T-helper 22 cell (primary cell): Measurements from ENCODE around the gene GET4.

Experiments
- DNase-seq: peaks from one replicate; pipeline ENCODE4 v3.0.0-alpha.2; 2020; ENCODE audit warnings: low read depth

The GET4 gene

GRCh38 chr7:886626-887487 lies 10.5 kb downstream of the GET4 start:
- DNase-seq = no peak

- no peak for DNase-seq
Observed at GRCh38 chr7:887488-887820, 11.1 kb downstream of the GET4 start.

GRCh38 chr7:888081-889024 lies 12.0 kb downstream of the GET4 start:
- no peak for DNase-seq

GRCh38 chr7:889025-889390 lies 12.7 kb downstream of the GET4 start:
- DNase-seq = no peak

GRCh38 chr7:889391-889790 lies 13.0 kb downstream of the GET4 start:
- DNase-seq = no peak

- DNase-seq = no peak
Observed at GRCh38 chr7:890868-891267, 14.5 kb downstream of the GET4 start.

GRCh38 chr7:891291-891690 lies 14.9 kb downstream of the GET4 start:
- DNase-seq = no peak

GRCh38 chr7:891805-892204 lies 15.5 kb downstream of the GET4 start:
- no peak for DNase-seq

GRCh38 chr7:892648-893593 lies 16.6 kb downstream of the GET4 start:
- no peak for DNase-seq

- no peak for DNase-seq
Observed at GRCh38 chr7:893686-894085, 17.3 kb downstream of the GET4 start.

GRCh38 chr7:894164-894867 lies 18.0 kb downstream of the GET4 start:
- DNase-seq = no peak

GRCh38 chr7:894927-895450 lies 18.6 kb downstream of the GET4 start:
- no peak for DNase-seq

- DNase-seq = no peak
Observed at GRCh38 chr7:895451-896052, 19.2 kb downstream of the GET4 start.

GRCh38 chr7:896346-897075 lies 20.2 kb downstream of the GET4 start:
- no peak for DNase-seq

- no peak for DNase-seq
Observed at GRCh38 chr7:897086-897485, 20.7 kb downstream of the GET4 start.

- no peak for DNase-seq
Observed at GRCh38 chr7:897771-898376, 21.5 kb downstream of the GET4 start.

GRCh38 chr7:898460-898854 lies 22.1 kb downstream of the GET4 start:
- no peak for DNase-seq

GRCh38 chr7:898855-899681 lies 22.7 kb downstream of the GET4 start:
- no peak for DNase-seq

GRCh38 chr7:899806-900205 lies 23.5 kb downstream of the GET4 start:
- no peak for DNase-seq
